SK-N-SH treated with all-trans-retinoic acid at 6 μM for 48 hours (cell line): ENCODE measurements around the gene PLEKHH1.

Experiments
- ATAC-seq: fragments of 200-7000 bp; cut with Tn5 transposase; 3 replicates; pipeline ENCODE4 v1.9.1; 2020; ENCODE audit warnings: mild to moderate bottlenecking, moderate library complexity
- ARNTL ChIP-seq: fragments of 450-650 bp; formaldehyde crosslinking; IDR thresholded peaks from 2 replicates; pipeline ENCODE4 v1.5.0; 2020; ENCODE audit warnings: low read depth, mild to moderate bottlenecking, moderate library complexity, borderline replicate concordance
- BACH2 ChIP-seq: fragments of 250-450 bp; sonication (Bioruptor Pico); IDR thresholded peaks from 2 replicates; pipeline ENCODE4 v1.9.0; 2021; ENCODE audit warnings: mild to moderate bottlenecking, borderline replicate concordance
- ESRRG ChIP-seq: fragments of 250-450 bp; sonication (Bioruptor Pico); IDR thresholded peaks from 2 replicates; pipeline ENCODE4 v1.6.1; 2021; ENCODE audit warnings: mild to moderate bottlenecking
- GLIS3 ChIP-seq: fragments of 250-450 bp; sonication (Bioruptor Pico); IDR thresholded peaks from 2 replicates; pipeline ENCODE4 v1.5.0; 2020; ENCODE audit warnings: mild to moderate bottlenecking, moderate library complexity
- OSR1 ChIP-seq: fragments of 250-450 bp; sonication (Bioruptor Pico); IDR thresholded peaks from 2 replicates; pipeline ENCODE4 v1.8.0; 2022; ENCODE audit warnings: moderate library complexity, mild to moderate bottlenecking, inconsistent platforms
- PPARA ChIP-seq: fragments of 250-450 bp; sonication (Bioruptor Pico); IDR thresholded peaks from 2 replicates; pipeline ENCODE4 v1.5.0; 2020; ENCODE audit warnings: mild to moderate bottlenecking, borderline replicate concordance
- RARB ChIP-seq: fragments of 250-450 bp; sonication (Bioruptor Pico); IDR thresholded peaks from 2 replicates; pipeline ENCODE4 v1.8.0; 2021; ENCODE audit warnings: mild to moderate bottlenecking, moderate library complexity
- TCF4 ChIP-seq: fragments of 250-450 bp; sonication (Bioruptor Pico); IDR thresholded peaks from 2 replicates; pipeline ENCODE4 v1.8.0; 2021; ENCODE audit warnings: mild to moderate bottlenecking, moderate library complexity, borderline replicate concordance
- TOX ChIP-seq: fragments of 250-450 bp; sonication (Bioruptor Pico); IDR thresholded peaks from 2 replicates; pipeline ENCODE4 v1.8.0; 2021; ENCODE audit warnings: mild to moderate bottlenecking, moderate library complexity, borderline replicate concordance
- ZC3H10 ChIP-seq: fragments of 250-450 bp; sonication (Bioruptor Pico); IDR thresholded peaks from 2 replicates; pipeline ENCODE4 v1.5.1; 2021; ENCODE audit warnings: mild to moderate bottlenecking, moderate library complexity
- ZFP3 ChIP-seq: fragments of 250-450 bp; sonication (Bioruptor Pico); IDR thresholded peaks from 2 replicates; pipeline ENCODE4 v1.5.0; 2020; ENCODE audit warnings: mild to moderate bottlenecking, moderate library complexity
- ZNF565 ChIP-seq: fragments of 450-650 bp; formaldehyde crosslinking; conservative IDR thresholded peaks from 2 replicates; pipeline ENCODE4 v1.5.0; 2020; ENCODE audit warnings: low read depth, mild to moderate bottlenecking, moderate library complexity
- ZNF70 ChIP-seq: fragments of 450-650 bp; formaldehyde crosslinking; IDR thresholded peaks from 2 replicates; pipeline ENCODE4 v1.5.0; 2020; ENCODE audit warnings: mild to moderate bottlenecking, moderate library complexity
- ZNF8 ChIP-seq: fragments of 450-650 bp; formaldehyde crosslinking; IDR thresholded peaks from 2 replicates; pipeline ENCODE4 v1.5.0; 2020; ENCODE audit warnings: mild to moderate bottlenecking, moderate library complexity
- TF ChIP-seq, protein P1 (sequence below): fragments of 250-450 bp; sonication (Bioruptor Pico); IDR thresholded peaks from 2 replicates; pipeline ENCODE4 v1.5.0; 2020; ENCODE audit warnings: mild to moderate bottlenecking, moderate library complexity
- TF ChIP-seq, protein P2 (sequence below): fragments of 250-450 bp; sonication (Bioruptor Pico); IDR thresholded peaks from 2 replicates; pipeline ENCODE4 v1.8.0; 2021; ENCODE audit warnings: low read depth, mild to moderate bottlenecking, moderate library complexity, borderline replicate concordance
- TF ChIP-seq, protein P3 (sequence below): fragments of 250-450 bp; sonication (Bioruptor Pico); IDR thresholded peaks from 2 replicates; pipeline ENCODE4 v1.5.1; 2020; ENCODE audit warnings: low read depth, mild to moderate bottlenecking, moderate library complexity
- TF ChIP-seq, protein P4 (sequence below): fragments of 250-450 bp; sonication (Bioruptor Pico); IDR thresholded peaks from 2 replicates; pipeline ENCODE4 v1.5.1; 2021; ENCODE audit warnings: mild to moderate bottlenecking, moderate library complexity
- TF ChIP-seq, protein P5 (sequence below): fragments of 250-450 bp; sonication (Bioruptor Pico); IDR thresholded peaks from 2 replicates; pipeline ENCODE4 v1.8.0; 2020; ENCODE audit warnings: mild to moderate bottlenecking, moderate library complexity, borderline replicate concordance

The PLEKHH1 gene

DNA sequence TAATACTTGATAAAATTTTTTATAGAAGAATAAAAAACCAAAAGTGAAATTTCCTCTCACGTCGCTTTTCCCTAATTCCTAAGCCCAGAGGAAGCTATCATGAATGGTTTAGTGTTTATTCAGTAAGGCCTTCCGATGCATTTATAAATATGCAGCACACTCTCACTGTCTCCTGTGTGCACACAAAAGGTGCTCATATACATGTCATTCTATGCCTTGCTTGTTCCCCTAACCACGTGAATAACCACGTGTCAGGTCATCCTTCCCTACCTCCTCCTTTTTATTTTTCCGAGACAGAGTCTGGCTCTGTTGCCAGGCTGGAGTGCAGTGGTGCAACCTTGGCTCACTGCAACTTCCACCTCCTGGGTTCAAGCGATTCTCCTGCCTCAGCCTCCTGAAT is 37.4 kb downstream of the PLEKHH1 start:
- no peak for ATAC-seq
- TF ChIP-seq ESRRG (CRISPR knock-in tag) = no peak
- TF ChIP-seq TOX (CRISPR knock-in tag) = no peak
- no peak for TF ChIP-seq ZNF8 (CRISPR knock-in tag)
- no peak for TF ChIP-seq OSR1 (CRISPR knock-in tag)
- TF ChIP-seq, protein P1, sequence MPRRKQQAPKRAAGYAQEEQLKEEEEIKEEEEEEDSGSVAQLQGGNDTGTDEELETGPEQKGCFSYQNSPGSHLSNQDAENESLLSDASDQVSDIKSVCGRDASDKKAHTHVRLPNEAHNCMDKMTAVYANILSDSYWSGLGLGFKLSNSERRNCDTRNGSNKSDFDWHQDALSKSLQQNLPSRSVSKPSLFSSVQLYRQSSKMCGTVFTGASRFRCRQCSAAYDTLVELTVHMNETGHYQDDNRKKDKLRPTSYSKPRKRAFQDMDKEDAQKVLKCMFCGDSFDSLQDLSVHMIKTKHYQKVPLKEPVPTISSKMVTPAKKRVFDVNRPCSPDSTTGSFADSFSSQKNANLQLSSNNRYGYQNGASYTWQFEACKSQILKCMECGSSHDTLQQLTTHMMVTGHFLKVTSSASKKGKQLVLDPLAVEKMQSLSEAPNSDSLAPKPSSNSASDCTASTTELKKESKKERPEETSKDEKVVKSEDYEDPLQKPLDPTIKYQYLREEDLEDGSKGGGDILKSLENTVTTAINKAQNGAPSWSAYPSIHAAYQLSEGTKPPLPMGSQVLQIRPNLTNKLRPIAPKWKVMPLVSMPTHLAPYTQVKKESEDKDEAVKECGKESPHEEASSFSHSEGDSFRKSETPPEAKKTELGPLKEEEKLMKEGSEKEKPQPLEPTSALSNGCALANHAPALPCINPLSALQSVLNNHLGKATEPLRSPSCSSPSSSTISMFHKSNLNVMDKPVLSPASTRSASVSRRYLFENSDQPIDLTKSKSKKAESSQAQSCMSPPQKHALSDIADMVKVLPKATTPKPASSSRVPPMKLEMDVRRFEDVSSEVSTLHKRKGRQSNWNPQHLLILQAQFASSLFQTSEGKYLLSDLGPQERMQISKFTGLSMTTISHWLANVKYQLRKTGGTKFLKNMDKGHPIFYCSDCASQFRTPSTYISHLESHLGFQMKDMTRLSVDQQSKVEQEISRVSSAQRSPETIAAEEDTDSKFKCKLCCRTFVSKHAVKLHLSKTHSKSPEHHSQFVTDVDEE = no peak

DNA sequence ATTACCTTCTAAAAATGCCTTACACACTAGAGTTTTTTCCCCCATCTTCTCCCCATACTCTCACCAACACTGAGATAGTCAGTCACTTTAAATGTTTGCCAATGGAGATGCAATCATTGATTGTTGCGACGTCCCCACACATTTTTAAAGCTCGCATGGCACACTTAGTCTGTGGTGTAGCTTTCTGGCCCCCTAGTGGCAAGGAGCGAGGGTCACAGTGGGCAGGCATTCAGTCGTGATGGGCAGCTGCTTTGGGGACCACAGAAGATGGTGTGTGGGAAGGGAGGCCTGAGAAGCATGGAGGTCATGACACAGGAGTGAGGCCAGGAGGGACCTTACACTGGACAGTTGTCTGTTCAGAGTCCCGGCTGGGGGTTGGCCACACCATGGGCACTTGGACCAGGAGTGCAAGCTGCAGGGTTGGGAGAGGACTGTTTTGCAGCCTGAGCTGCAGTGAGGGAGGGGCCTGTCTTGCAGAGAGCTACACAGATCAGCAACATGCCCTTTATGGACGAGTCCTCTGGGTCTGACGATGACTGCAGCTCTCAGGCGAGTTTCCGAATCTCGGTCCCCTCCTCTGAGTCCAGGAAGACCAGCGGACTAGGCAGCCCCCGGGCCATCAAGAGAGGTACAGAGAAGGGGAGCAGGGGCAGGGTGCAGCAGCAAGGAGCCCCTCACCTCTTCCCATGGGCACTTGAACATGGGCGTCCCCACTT is 38.3 kb downstream of the PLEKHH1 start:
- ATAC-seq = peak; percentile 99
- no peak for TF ChIP-seq ZC3H10 (CRISPR knock-in tag)
- no peak for TF ChIP-seq PPARA
- TF ChIP-seq BACH2 (CRISPR knock-in tag) = no peak
- TF ChIP-seq, protein P2, sequence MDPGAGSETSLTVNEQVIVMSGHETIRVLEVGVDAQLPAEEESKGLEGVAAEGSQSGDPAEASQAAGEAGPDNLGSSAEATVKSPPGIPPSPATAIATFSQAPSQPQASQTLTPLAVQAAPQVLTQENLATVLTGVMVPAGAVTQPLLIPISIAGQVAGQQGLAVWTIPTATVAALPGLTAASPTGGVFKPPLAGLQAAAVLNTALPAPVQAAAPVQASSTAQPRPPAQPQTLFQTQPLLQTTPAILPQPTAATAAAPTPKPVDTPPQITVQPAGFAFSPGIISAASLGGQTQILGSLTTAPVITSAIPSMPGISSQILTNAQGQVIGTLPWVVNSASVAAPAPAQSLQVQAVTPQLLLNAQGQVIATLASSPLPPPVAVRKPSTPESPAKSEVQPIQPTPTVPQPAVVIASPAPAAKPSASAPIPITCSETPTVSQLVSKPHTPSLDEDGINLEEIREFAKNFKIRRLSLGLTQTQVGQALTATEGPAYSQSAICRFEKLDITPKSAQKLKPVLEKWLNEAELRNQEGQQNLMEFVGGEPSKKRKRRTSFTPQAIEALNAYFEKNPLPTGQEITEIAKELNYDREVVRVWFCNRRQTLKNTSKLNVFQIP = no peak
- no peak for TF ChIP-seq TOX (CRISPR knock-in tag)
- TF ChIP-seq ZNF8 (CRISPR knock-in tag) = no peak
- TF ChIP-seq ZNF565 (CRISPR knock-in tag) = no peak
- TF ChIP-seq, protein P1 = no peak
- no peak for TF ChIP-seq RARB
- no peak for TF ChIP-seq ZNF70
- no peak for TF ChIP-seq GLIS3 (CRISPR knock-in tag)
- TF ChIP-seq, protein P3, sequence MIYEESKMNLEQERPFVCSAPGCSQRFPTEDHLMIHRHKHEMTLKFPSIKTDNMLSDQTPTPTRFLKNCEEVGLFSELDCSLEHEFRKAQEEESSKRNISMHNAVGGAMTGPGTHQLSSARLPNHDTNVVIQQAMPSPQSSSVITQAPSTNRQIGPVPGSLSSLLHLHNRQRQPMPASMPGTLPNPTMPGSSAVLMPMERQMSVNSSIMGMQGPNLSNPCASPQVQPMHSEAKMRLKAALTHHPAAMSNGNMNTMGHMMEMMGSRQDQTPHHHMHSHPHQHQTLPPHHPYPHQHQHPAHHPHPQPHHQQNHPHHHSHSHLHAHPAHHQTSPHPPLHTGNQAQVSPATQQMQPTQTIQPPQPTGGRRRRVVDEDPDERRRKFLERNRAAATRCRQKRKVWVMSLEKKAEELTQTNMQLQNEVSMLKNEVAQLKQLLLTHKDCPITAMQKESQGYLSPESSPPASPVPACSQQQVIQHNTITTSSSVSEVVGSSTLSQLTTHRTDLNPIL (CRISPR knock-in tag) = no peak
- TF ChIP-seq ZFP3 (CRISPR knock-in tag) = no peak
- TF ChIP-seq, all 23 proteins: peak for 0

GRCh38 chr14:67571991-67572323 is 38.9 kb downstream of the PLEKHH1 start:
- no peak for ATAC-seq
- TF ChIP-seq, protein P3 (CRISPR knock-in tag) = no peak
- TF ChIP-seq, protein P4, sequence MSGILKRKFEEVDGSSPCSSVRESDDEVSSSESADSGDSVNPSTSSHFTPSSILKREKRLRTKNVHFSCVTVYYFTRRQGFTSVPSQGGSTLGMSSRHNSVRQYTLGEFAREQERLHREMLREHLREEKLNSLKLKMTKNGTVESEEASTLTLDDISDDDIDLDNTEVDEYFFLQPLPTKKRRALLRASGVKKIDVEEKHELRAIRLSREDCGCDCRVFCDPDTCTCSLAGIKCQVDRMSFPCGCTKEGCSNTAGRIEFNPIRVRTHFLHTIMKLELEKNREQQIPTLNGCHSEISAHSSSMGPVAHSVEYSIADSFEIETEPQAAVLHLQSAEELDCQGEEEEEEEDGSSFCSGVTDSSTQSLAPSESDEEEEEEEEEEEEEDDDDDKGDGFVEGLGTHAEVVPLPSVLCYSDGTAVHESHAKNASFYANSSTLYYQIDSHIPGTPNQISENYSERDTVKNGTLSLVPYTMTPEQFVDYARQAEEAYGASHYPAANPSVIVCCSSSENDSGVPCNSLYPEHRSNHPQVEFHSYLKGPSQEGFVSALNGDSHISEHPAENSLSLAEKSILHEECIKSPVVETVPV (CRISPR knock-in tag) = no peak
- TF ChIP-seq, protein P5, sequence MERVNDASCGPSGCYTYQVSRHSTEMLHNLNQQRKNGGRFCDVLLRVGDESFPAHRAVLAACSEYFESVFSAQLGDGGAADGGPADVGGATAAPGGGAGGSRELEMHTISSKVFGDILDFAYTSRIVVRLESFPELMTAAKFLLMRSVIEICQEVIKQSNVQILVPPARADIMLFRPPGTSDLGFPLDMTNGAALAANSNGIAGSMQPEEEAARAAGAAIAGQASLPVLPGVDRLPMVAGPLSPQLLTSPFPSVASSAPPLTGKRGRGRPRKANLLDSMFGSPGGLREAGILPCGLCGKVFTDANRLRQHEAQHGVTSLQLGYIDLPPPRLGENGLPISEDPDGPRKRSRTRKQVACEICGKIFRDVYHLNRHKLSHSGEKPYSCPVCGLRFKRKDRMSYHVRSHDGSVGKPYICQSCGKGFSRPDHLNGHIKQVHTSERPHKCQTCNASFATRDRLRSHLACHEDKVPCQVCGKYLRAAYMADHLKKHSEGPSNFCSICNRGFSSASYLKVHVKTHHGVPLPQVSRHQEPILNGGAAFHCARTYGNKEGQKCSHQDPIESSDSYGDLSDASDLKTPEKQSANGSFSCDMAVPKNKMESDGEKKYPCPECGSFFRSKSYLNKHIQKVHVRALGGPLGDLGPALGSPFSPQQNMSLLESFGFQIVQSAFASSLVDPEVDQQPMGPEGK (CRISPR knock-in tag) = no peak
- no peak for TF ChIP-seq GLIS3 (CRISPR knock-in tag)
- no peak for TF ChIP-seq TCF4 (CRISPR knock-in tag)
- no peak for TF ChIP-seq RARB
- no peak for TF ChIP-seq ZNF70
- TF ChIP-seq ZNF565 (CRISPR knock-in tag) = no peak
- no peak for TF ChIP-seq ARNTL
- TF ChIP-seq, protein P1 = no peak
- TF ChIP-seq ZC3H10 (CRISPR knock-in tag) = no peak
- TF ChIP-seq BACH2 (CRISPR knock-in tag) = no peak
- no peak for TF ChIP-seq OSR1 (CRISPR knock-in tag)
- TF ChIP-seq TOX (CRISPR knock-in tag) = no peak
- TF ChIP-seq ZNF8 (CRISPR knock-in tag) = no peak
